Islet precursor cell (in vitro differentiated cells): Measurements from ENCODE around the gene BIN1.

Source experiments
- DNase-seq: peaks from one replicate; pipeline ENCODE4 v3.0.0-alpha.2; 2018

BIN1 gene

GRCh38 chr2:127103243-127104165 lies 3.5 kb downstream of the BIN1 start:
- peak; percentile 50 for DNase-seq

DNA sequence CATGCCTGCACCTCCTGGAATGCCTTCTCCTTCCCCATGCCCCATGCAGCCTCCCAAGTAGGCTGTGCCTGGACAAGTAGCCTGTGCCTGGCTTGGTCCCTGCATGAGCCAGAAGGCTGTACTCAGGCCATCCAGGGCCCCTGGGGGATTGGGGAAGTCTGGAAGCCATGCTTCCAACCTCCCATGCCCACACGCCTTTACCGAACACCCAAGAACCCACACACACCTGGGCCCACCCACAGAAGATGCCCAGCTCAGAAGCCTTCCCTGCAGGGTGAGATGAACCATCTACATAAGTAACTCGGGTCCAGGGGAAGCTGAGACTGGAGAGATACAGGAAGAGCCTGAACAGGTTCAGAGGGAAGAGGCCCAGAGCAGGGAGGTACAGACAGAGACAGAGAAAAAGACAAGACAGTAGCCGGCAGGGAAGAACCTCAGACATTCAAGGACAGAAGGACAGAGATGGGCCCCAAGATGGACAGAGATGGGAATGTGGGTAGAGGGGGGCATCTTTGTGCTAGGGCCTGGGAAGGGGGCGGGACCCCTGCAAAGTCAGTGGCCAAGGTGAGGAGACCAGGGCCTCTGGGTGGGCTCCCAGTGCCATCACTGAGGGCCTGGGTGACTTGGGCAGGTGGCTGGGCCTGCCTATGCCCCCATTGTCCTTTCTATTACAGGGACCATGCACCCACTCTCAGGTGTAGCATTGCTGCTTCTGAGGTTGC lies 4.3 kb downstream of the BIN1 start:
- DNase-seq = peak; percentile 45

DNA sequence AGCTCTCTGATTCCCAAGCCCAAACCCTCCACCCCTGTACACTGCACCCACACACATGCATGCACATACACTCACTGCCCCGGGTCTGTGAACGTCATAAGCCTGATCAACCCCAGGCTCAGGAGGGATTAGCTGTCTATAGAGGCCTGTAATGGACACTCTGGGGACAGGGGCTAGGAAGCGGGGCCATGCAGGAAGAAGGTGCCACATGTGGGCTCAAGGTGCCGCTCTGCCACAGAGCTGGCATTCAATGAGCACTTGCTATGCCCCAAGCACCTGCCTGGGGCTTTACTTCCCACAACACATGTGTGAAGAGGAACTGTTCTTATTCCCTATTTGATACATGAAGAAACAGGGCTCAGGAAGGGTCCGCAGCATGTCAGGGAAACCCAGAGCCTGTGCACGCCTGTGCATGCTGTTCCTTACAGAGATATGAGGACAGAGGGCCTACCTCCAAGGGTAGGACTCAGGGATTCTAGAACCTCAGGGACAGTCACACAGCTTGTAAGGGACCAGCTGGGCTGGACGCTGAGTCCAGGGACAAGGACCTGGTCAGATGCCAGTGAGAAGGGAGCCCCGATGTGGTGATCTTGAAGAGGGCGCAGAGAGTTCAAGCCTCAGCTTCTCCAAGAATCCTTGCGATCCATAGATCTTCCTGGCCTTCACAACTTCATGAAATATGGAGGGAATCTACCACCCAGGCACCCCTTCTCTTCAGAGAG lies 5.0 kb downstream of the BIN1 start:
- no peak for DNase-seq

- peak; percentile 67 for DNase-seq
Observed at GRCh38 chr2:127101048-127101611, 5.8 kb downstream of the BIN1 start.

DNA sequence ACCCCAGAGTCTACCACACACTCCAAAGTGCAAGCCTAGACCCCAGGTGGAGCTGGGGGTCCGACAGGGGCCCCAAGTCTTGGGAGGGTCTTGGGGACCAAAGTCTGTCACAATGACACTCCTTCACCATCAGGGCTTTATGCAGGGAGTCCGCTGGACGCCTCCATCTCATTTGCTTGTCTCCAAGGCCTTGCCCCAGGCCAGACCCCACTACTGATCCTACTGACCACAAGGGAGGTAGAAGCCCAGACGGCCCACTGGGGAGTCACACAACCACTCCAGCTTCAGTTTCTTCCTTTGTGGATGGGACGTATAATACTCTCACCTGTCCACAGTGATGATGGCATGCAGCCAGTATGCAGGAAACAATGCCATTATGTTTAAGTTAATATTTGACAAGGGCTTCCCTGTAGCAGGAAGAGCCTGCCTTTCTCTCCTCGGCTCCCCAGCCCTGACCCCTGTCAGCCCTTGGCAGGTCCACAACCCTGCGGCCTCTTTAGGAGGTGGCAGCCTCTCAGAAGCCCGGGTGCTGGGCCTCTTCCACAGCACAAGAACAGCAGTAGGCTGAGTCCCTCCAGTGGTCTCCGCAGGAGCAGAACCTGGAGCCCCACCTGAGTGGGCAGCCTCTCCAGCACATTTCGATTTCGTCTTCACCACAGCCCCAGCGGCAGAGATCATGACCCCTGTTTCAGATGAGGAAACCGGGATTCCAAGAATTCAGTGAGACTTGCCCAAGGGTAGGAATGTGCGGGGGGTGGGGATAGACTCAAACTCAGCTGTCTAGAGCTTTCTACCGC lies 6.5 kb downstream of the BIN1 start:
- no peak for DNase-seq

DNA sequence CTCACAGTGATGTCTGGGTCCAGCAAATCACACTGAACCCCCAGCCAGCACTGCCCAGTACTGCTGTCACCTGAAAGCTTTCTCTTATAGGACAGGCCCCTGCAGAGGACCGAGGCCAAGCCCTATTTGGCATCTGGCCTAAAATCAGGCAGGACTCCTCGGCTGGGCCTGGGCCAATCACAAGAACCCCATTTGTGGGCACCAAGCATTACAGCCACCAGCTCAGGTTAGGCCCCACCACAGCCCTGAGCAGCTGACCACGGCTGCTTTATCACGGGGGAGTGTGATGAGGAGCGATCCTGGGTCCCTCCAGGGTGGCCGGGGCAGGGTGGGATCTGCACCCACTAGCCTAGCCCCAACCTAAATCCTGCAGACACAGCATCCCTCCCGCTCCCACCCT lies 8.2 kb downstream of the BIN1 start:
- no peak for DNase-seq

DNA sequence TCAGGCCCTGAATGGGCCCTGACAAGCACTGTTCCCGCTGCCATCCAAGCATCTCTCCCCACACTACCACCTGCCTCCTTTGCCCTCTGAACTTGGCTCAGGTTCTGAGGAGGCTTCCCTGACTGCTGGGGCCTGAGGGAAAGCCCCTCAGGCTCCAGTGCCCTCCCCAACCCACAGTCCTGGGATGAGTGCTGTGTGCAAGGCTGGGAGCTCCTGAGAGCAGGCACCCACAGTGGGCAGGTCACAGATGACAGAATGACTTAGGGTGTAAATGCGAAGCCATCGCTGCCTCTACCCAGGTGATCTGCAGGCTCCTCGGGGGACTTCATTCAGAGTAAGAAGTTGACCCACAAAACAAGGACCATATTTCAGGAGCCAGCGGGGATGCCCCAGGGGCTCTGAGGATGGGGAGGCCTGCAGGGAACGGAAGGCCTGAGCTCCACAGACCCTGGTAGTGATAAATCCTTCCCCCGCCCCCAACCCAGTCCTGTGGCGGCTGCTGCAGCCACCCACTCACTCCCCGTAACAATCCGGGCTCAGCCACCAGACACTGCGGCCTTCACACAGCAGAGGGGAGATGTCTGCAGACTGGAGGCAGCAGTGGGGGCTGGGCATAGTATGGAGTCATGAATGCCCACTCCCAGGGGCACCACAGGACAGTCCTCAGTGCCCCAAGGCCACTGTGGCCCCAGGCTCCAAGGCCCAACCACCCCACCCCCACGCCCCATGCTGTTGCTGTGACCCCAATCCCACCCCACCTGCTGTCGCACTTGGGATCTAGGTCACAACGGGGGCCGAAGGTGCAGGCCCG lies 8.9 kb downstream of the BIN1 start:
- no peak for DNase-seq

- no peak for DNase-seq
Observed at GRCh38 chr2:127097471-127097765, 9.5 kb downstream of the BIN1 start.

GRCh38 chr2:127096718-127097470 lies 10.1 kb downstream of the BIN1 start:
- DNase-seq = no peak

DNA sequence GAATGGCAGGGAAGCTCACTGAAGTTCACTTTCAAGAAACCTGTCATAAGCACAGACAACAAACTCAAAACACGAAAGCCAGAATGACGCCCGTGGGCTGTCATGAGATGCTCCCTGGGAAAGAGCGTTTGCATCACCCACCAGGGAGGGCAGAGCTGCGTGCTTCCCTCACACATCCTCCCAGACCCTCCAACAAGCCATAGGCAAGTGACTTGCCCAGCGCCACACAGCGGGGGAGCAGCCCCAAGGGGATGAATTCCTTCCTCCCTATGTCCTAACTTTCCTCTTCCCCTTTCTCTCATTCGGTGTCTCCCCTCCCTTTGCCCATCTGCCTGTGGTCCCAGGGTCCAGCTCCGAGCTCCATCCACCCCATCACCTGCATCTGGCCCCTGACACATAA lies 10.7 kb downstream of the BIN1 start:
- no peak for DNase-seq

- no peak for DNase-seq
Observed at GRCh38 chr2:127095784-127096183, 11.2 kb downstream of the BIN1 start.

GRCh38 chr2:127095367-127095641 lies 11.7 kb downstream of the BIN1 start:
- no peak for DNase-seq

DNA sequence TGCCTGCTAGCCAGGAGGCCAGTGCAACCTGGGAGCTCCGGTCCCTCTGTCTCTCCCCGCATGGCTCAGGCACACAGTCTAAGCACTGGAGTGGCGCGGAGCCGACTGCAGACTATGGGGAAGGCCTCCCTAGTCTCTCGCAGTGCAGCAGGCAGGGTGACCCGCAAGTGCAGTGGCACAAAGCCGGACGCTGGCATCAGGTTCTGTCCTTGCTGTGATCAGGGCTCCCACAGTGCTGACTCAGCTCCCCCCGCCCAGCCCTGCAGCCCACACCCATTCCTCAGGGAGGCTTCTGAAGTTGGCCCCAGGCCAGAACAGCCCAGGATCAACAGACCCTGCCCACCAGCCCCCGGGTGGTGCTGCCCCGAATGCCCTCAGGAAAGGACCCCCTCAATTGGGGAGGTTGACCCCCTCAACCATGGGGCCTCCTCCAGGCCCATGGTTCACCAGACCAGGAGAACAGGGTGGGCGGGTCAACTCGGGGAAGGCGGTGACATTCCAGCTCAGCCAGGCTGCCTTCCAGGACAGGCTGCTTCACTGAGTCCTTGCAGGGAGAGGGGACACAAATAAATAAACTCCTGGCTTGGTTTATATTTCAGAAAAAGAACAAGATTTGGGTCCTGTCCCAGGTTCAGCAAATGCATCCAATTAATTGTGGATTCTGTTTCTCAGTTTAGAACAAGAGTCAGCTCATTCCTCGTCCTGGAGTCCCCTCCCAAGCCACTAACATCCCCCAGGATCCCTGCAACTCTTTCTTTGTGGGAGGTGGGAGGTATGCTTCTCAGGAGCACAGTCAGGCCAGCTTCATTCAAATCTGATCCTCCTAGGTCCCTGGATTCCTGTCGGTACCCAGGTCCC lies 12.2 kb downstream of the BIN1 start:
- DNase-seq = peak; percentile 86

GRCh38 chr2:127093648-127094210 lies 13.2 kb downstream of the BIN1 start:
- DNase-seq = no peak

DNA sequence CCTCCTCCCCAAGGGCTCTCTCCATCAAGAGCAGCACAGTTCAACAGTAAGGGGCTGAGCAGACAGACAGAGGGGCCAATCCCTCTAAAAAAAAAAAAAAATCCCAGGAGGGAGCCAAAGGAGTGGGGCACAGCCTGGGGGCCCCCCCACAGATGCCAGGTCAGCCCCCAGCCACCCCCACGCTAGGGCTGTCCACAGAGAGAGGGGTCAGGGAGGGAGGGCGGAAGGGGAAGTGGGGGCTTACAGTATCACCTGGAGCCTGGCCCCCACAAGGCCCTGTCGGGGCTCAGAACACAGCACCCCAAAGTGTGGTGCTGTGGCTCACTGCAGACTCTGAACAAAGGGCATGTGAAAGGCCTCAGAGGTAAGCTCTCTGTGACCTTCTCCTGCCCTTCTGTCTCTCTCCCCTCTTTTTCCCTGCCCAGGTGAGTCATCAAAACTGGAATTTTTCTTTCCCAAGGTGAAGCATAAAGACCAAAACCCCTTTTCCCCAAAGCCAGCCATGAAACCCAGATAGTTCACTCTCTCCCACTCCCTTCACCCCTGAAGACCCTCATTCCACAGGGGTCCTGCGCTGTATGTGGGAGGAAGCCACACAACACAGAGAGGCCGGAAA lies 13.9 kb downstream of the BIN1 start:
- no peak for DNase-seq

- no peak for DNase-seq
Observed at GRCh38 chr2:127092306-127092705, 14.6 kb downstream of the BIN1 start.

- no peak for DNase-seq
Observed at GRCh38 chr2:127091886-127092285, 15.1 kb downstream of the BIN1 start.

GRCh38 chr2:127091148-127091547 lies 15.8 kb downstream of the BIN1 start:
- no peak for DNase-seq
